Skin epidermis (tissue), 12 donors: ENCODE measurements around the gene RALBP1.
"Not testable (repeated sequence)": the region's sequence is repeated elsewhere in the genome, so short reads cannot be mapped to it uniquely, and the experiment has no call there.

Source experiments
- H3K27ac ChIP-seq, 21 experiments: fragments of 200-600 bp; sonication (generic) in 11 of 21; one replicate each; pipeline ENCODE4 v1.5.0; 2020; ENCODE audit warnings: mild to moderate bottlenecking in 3 of 21, inconsistent platforms in 2 of 21, moderate library complexity in 2 of 21
- H3K4me3 ChIP-seq, 7 experiments: fragments of 200-600 bp; sonication (generic) in 2 of 7; one replicate each; pipeline ENCODE4 v1.5.0; 2020; ENCODE audit warnings: inconsistent platforms in 2 of 7, mild to moderate bottlenecking in 2 of 7, moderate library complexity in 1 of 7

RALBP1 gene

DNA sequence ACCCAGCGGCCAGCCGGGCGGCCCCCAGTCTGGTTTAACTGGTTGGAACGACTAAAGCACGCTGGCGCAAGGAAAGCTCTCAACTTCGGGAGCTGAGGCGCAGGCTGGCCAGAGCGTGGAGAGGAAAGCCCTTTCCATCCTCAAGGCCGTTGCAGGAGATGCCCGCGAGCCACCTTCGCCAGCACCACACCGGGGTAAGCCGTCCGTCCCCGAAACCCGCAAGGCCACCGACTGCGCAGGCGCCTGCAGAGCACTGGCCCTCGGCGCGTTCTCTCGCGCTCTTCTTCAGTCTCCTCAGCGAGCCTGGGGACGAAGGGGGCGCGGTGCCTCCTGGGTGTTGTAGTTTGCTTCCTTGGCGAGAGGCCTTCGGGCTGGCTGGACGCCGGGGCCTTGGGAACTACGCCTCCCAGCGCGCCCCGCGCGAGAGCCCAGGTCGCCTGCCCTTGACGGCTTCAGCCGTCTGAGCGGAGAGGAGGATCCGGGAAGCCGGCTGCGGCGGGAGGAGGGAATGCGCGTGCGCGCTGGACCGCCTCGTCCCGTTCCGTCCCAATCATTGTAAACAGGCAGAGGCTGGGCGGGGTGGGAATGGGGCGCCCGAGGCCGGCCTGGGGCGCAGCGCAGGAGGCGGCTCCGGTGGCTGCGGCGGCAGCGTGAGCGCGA, at the start of gene RALBP1:
Gene RALBP1 (plus strand): TSS at position 531 of the 660 bp plus-strand sequence. CDS start 37,533 bp downstream, outside the sequence.
- H3K27ac ChIP-seq, result peak within 1 kb of the TSS; percentile 65 to 98 (median 94)
- H3K4me3 ChIP-seq, result peak within 1 kb of the TSS; percentile 68 to 98 (median 77)

DNA sequence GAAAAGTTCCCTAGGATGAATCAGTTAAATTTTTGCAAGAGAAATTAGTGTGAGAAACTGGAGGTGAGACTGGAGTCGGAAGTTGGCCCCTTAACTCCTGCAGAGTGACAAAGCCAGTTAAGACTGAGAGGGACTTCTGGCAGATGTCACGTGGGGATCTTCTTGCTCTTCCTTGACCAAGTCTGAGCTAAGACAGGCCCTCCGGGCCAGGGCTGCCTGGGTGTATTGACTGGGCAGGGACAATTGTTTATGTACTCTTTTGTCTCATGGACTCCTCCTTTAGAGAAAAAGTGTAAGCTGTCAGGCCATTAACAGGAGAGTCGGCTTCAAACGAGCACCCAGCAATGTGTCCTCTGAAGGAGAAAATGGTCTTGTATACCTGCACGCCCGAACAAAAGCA, 48.6 kb upstream of the RALBP1 start:
- Histone ChIP-seq H3K27ac (peak overlapping the region in 2 of 21 experiments; percentile 84 to 87), H3K4me3 (no peak overlapping the region)

DNA sequence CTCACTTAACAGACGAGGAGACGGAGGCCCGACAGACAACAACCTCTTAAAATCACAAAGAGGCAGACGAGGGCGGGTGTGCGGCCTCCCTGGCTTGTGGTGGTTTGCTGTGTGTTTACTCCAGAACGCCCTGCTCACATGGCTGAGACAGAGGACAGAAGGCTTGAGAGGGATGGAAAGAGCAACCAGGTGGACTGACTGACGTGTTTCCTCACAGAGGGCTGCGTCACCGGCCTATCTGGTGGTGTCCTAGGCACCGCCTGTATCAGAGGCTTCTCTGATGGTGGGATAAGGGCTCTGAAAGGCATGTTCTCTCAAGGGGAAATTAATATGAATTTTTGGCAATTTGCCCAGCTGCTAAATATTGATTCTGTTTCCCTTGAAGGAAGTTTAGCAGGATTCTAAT, 47.0 kb upstream of the RALBP1 start:
- H3K27ac ChIP-seq, result peak overlapping the region in 19 of 21 experiments; percentile 1 to 87 (median 72)

DNA sequence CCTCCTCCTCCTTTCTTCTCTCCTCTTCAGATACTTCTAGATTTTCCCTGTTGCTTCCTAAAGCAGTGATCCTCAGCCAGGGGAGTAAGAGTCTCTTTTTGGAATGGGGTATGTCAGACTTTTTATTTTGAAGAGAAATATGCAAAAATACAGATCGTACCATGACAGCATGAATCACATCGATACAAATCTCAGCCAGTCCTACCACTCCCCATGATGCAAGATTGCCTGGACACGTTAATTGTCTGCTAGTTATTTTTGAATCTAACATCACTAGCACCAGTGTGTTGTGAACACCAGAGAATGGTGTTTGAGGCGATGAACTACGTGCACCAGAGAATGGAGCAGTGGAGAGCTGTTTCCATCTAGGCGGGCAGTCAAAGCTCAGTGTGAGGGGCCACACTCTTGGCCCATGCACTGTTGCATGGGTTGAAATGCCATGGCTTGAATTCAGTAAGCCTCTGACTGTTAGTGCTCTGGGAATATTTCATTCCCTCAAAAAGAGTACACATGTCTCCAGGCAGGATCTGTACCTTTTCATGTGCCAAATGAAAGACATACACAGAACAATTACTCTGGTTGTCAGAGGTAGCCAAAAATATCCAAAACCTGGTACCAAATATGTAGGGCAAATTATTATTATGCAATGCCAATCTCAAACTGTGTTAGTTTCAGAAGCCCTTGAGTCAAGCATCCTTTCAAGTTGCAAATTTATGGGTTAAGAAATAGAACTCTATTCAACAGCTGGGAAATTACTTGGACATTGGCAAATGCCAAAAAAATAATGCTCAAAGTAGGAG, 46.3 kb upstream of the RALBP1 start:
- Histone ChIP-seq H3K4me3 (no peak overlapping the region), H3K27ac (peak overlapping the region in 19 of 21 experiments; percentile 1 to 87 (median 72))

More for the DNA sequence above, 47.0 kb upstream of the RALBP1 start:
- H3K4me3 ChIP-seq, result no peak overlapping the region

DNA sequence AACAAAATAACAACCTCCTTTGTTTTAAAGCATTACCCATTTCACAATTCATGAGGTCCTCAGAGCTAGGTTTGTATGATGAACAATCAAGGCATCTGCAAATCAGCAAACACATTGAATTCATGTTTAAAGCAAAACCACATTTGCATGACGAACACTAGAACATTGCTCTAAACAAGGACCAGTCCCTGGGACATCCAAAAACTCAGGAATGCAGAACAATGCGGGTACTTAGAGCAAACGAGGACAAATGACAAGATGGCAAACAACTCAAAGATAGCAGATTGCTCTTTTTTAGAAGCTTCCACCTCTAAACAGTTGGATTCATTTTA, 45.7 kb upstream of the RALBP1 start:
- no peak overlapping the region for H3K4me3 ChIP-seq
- H3K27ac ChIP-seq, result peak overlapping the region in 13 of 21 experiments; percentile 6 to 87 (median 55)

DNA sequence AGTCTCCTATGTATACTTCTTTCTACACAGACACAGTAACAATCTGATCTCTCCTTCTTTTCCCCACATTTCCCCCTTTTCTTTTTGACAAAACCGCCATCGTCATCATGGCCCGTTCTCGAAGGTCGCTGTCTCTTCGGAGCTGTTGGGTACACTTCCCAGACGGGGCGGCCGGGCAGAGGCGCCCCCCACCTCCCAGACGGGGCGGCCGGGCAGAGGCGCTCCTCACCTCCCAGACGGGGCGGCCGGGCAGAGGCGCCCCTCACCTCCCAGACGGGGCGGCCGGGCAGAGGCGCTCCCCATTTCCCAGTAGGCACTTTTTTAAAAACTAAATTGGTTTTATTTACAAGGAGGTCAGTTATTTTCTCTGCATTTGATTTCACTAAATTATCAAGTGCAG, 45.0 kb upstream of the RALBP1 start:
- not testable (repeated sequence) for H3K4me3 ChIP-seq
- H3K27ac ChIP-seq, result peak overlapping the region in 6 of 21 experiments; percentile 13 to 87 (median 26)

DNA sequence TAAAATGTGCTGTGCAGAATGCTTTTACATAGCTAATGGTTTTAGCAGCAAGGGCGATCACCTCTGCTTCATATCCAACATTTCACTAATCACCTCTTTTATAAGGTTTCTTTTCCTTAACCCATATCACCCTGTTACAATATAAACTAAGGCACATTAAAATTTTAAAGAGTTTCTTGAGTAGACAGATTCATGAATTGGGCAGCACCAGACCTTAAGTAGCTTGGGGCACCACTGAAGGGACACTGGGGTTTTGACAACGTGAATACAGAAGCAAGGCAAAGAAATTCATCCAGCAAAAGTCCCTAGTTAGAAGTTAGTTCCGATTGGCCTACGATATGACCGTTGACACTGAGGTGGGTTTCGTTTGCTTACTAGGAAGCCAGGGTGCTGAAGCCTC, 44.0 kb upstream of the RALBP1 start:
- no peak overlapping the region for H3K4me3 ChIP-seq

DNA sequence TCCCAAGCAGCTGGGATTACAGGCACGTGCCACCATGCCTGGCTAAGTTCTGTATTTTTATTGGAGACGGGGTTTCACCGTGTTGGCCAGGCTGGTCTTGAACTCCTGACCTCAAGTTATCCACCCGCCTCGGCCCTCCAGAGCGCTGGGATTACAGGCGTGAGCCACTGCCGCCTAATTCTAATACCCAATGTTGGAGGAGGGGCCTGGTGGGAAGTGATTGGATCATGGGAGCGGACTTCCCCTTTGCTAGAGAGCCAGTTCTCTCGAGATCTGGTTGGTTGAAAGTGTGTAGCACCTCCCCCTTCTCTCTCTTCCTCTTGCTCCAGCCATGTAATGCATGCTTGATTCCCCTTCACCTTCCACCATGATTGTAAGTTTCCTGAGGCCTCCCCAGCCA, 42.2 kb upstream of the RALBP1 start:
- H3K27ac ChIP-seq, H3K4me3 ChIP-seq: not testable (repeated sequence)

More for the DNA sequence above, 44.0 kb upstream of the RALBP1 start:
- no peak overlapping the region for H3K27ac ChIP-seq

DNA sequence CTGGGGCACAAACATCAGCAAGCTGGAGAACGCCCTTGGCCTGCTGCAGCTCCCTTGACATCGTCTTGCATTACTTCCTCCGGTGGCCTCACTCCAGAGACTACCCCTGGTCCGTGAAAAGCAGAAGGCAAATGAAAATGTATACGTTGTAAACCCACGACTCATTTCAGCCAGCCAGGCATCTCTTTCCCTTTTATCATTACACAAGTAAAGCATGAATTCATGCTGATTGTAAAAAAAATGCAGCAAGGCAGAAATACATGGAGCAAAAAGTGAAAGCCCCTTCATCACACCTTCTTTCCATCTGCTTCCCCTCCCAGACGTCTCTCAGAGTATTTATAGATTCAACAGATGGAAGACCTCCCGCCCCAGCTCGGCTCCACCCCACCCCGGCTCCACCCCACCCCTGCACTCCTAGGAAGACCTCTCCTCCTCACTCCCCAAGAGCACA, 41.6 kb upstream of the RALBP1 start:
- H3K4me3 ChIP-seq, result no peak overlapping the region
- H3K27ac ChIP-seq, result peak overlapping the region in 1 of 21 experiments; percentile 14

DNA sequence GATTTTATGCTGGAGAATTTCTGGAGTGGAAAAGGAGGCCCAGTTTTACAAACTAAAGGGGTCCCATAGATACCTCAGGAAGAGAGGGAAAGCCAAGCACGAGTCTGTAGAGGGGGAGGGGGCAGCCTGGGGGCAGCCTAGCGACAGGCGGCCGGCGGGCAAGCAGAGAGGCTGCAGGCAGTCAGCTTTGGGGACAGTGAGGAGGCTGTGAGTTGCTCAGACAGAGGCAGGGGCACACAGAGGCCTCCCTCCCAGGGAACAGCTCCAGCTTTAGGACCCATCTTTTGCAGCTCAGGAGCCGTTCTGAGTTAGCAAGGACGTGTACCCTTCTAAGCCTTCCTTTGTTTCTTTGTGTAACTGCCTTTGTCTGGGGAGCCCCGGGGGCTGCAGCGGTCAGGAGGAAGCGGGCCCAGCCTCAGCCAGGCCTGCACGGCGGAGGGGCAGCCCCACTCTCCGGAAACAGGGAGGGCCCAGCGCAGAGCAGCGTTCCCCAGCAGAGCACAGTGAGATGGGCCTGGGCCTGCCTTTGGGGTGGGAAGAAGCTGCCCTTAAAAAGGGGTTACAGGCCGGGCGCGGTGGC, 41.1 kb upstream of the RALBP1 start:
- H3K27ac ChIP-seq, result peak overlapping the region in 1 of 21 experiments; percentile 14

DNA sequence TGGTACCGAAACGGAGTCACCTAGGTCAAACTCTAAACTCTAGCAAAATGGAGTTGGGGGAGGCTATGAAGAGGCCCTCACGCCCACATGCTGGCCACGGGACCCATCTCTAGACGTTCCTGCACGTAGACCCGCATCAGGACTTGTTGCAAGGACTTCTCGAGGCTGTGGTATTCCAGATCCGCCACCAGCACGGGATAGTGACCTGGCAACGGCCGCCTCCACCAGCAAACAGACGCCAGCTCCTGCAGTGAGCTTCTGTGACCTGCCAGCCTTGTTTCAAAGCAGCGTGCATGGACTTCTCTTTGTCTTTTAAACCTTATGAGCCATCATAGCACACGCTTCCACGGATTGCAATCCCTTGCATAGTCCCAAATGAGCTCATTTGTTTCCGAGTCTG, 40.3 kb upstream of the RALBP1 start:
- Histone ChIP-seq H3K4me3 (no peak overlapping the region), H3K27ac (no peak overlapping the region)

More for the DNA sequence above, 41.1 kb upstream of the RALBP1 start:
- H3K4me3 ChIP-seq, result no peak overlapping the region

DNA sequence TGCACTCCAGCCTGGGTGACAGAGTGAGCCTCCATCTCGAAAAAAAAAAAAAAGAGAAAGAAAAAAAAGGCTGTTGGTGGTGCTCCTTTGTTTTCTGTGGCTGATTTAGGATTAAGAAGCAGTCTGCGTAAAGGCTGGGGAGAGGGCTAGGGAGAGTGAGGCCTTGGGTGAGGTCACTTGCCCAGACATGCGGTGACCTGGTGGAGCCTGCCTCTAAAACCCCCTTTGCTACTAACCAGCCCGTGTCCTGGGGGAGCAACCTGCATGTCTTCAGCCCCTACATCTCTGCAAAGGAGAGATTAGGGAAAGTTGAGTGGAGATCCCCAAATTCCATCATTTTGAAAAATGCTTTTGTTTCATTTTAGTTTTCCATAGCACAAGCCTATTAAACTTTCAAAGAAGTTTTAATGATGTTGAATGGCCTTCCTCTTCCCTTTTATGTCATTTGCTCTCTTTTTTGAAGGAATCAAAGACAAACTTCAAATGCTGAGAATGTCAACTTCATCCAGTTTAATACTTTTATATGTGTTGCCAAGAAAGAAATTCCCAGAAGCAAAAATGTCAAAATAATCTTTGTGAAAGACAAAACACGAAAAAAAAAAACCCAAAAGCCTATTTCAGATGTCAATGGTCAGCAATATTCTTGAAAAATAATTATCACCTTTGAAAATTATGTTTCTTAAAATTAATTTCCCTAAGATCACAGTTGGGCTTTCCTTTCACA, 38.9 kb upstream of the RALBP1 start:
- Histone ChIP-seq H3K4me3 (no peak overlapping the region), H3K27ac (peak overlapping the region in 9 of 21 experiments; percentile 0 to 50 (median 33))

DNA sequence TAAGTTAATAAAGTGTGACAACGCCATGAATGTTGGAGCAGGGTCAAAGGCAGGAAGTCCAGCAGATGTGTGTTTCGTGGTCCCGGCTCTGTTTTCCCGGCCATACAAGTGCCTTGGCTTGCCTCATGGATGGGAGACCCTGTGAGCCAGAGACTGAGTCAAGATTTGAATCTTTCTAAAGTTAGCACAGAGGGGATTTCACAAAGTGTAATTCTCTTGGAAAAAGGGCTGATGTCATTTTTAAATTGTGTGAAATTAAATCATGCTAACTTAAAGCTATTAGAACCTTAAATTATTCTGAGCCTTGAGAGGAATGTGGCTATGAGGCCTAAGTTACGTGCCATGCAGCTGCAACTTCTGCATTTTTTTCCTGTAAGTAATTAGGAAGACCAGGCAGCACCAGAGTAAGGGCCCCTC, 38.3 kb upstream of the RALBP1 start:
- peak overlapping the region in 10 of 21 experiments; percentile 0 to 54 (median 35) for H3K27ac ChIP-seq
- H3K4me3 ChIP-seq, result no peak overlapping the region

DNA sequence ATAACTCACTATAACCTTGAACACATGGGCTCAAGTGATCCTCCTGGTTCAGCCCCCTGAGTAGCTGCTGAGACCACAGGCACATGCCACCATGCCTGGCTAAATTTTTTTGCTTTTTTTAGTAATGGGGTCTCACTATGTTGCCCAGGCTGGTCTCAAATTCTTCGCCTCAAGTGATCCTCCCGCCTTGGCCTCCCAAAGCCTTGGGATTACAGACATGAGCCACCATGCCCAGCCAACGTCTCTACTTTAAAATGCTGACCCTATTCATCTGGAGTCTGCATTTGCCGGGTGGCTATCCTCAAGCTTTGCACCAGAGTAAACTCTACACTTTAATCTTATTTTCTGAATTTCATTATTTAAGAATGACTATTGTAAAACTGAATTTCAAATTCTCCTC, 37.6 kb upstream of the RALBP1 start:
- peak overlapping the region in 9 of 21 experiments; percentile 2 to 54 (median 33) for H3K27ac ChIP-seq

DNA sequence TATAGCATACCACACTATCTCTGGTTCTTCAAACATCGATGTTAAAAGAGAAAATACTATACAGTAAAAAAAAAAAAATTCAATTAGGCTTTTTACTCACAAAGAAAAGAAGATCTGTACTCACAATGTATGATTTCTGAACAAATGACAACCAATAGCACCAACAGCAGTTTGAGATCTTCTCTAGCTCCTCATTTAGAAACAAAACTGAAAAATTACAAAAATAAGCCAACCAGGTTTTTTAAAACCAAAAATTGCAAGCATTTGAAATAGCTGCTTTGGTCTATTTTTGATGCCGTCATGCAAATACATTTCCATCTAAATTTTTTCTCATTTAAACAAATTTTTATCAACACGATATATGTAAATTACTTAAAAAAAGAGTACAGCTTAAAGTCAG, 34.3 kb upstream of the RALBP1 start:
- Histone ChIP-seq H3K4me3 (no peak overlapping the region), H3K27ac (no peak overlapping the region)

More for the DNA sequence above, 37.6 kb upstream of the RALBP1 start:
- H3K4me3 ChIP-seq, result no peak overlapping the region

DNA sequence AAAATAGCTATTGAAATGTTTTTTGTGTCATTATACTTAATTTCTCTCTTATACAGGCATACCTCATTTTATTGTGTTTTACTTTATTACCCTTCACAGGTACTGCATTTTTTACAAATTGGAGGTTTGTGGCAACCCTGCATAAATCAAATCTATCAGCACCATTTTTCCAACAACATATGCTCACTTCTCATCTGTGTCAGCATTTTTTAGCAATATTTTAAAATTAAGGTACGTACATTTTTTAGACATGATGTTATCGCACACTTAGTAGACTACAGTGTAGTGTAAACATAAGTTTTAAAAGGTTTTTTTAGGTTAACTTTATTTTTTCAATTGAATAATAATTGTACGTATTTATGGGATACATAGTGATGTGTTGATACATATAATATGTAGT, 30.8 kb upstream of the RALBP1 start:
- Histone ChIP-seq H3K27ac (no peak overlapping the region), H3K4me3 (no peak overlapping the region)

DNA sequence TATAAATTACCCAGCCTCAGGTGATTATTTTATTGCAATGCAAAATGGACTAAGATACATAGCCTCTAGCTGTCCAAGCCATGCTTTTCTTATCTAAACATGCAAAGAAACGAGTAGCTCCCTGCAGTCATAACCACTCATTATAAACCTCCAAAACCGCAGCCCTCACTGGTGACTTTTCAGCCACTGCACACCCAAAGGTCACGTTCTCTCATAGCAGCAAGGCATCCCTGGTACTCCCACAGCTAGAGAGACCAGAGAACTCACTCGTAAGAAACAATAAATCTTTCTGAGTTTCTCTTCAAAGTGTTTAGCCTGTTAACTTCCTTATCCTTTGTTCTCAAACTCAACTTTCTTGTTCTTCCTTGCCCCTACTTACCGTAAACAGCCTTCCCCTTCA, 28.5 kb upstream of the RALBP1 start:
- Histone ChIP-seq H3K27ac (no peak overlapping the region), H3K4me3 (no peak overlapping the region)

DNA sequence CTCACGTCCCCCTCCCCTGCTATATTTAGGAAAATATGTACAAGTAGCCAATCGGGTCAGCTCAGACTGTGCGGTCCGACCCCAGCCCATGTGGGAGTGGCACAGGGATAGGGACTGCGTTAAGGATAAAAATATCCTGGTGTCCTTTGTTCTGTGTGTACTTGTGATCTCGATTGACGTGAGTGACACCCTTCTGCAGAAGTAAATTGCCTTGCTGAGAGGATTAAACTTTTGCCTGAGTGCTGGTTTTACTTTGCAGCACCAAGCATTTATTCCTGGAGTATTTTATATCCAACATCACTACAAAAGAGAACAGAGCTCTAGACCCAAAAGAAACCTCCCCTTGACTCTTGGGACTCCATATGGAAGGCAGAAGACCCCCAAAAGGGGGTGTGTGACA, 28.0 kb upstream of the RALBP1 start:
- H3K27ac ChIP-seq, result no peak overlapping the region
- H3K4me3 ChIP-seq, result no peak overlapping the region

DNA sequence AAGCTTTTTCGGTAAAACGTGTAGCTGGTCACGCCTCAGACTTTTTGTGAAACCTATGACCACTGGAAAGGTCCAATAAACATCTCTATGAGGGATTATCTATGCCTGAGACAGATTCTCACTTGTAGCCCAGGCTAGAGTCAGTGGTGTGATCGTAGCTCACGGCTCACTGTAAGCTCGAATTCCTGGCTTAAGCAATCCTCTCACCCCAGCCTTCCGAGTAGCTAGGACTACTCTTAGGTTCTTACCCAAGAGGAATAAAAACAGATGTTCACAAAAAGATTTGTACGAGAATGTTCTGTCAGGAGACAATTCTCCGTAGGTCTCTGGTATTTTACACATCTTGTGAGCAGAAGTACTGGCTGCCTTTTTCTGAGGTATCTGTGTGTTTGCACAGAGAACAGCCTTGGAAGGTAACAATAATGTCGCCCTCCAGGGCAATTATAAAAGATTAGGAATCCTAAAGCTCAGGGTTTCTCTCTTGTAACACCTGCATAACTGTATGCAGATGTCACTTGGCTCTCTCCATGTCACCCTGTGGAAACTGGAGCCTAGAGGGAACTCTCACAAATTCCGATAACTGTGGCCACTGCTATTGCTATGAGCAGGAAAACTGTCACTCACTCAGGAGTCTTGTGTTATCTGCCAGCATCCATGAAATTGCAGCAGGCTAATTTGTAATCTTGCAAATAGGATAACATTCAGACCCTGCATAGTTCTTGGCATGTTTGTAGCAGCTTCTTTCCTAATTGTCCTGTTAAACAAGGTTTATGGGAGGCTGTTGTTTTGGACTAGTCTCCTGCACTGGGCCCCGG, 25.5 kb upstream of the RALBP1 start:
- H3K27ac ChIP-seq, result peak overlapping the region in 1 of 21 experiments; percentile 24
- no peak overlapping the region for H3K4me3 ChIP-seq
